Stimulated activated CD8-positive, alpha-beta memory T cell treated with anti-CD3 and anti-CD28 coated beads, Interleukin-12 subunit alpha, Interleukin-12 subunit beta, amount 100 ng/mL, for 4 hours (primary cell): Measurements from ENCODE around the gene SSH2.

Experiments used
- DNase-seq: peaks from one replicate; pipeline ENCODE4 v3.0.0-alpha.2; 2020; ENCODE audit warnings: low read depth

SSH2 gene

DNA sequence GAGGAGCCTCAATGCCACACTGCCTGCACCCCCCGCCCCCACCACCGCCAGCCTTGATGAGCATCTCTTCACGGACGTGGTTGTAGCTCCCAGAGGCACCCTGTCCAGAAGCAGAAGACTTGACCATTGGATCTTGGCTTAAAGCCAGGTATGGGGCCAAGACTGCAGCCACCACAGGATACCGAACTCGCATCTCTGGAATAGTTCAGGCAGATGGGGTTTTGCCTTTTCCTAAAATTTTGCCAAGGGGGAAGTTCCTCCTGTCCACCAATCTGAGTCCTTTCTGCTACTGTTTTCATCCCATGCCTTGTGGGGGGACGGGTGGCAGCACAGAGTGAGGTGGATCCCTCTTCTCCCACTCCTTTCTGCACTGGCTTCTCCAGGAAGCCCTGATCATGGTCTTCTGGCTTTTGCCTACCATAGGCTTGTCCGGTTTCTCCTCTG, 308.3 kb downstream of the SSH2 start:
- DNase-seq, result no peak

DNA sequence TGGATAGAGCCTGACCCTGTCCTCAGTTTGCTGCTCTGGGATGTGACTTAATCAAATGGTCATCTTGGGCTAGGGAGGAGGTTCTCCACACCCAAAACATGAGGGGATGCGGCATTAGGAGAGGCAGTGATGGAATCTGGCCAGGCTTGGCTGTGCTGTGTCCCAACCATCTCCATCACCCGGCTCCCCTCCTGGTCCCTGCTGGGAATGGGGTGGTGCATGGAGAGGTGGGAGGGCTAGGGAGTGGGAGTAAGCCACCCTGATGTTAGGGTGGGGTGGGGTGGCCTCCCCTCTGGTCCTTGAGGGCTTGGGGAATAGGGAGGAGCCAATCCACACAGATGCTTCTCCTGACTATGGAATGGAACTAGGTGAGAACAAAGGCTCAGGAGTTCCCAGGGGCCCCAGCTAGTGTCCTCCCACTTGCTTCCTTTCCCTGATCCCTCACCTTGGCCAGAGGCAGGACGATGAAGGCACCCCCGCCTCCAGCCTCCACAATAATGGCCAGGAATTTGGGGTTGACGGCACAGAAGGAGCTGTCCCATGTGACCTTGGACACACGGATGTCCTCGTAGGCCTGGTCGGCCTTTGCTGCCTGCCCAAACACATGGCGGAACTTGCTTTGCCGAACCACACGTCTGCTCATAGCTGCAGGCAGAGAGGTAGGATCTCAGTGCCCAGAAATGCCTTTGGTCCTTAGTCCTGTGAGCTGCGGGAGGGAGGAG, 309.1 kb downstream of the SSH2 start:
- DNase-seq, result no peak

DNA sequence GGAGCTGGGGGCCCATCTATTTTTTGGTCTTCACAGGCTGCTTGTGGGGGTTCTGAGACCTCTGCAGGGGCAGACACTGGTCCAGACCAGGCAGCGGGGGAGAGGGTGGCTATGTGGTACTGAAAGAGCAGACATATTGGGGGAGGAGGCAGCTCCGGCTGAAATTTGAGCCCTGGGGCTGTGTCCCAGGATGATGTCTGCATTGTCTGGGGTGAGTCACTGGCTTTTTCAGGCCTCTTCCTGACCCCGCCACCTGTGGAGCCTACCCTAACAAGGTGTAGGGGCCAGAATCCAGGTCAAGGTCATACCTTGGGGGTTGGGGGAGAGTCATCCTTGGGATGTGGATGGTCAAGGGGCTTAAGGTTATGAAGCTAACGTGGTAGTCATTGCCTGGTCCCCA, 309.8 kb downstream of the SSH2 start:
- no peak for DNase-seq

DNA sequence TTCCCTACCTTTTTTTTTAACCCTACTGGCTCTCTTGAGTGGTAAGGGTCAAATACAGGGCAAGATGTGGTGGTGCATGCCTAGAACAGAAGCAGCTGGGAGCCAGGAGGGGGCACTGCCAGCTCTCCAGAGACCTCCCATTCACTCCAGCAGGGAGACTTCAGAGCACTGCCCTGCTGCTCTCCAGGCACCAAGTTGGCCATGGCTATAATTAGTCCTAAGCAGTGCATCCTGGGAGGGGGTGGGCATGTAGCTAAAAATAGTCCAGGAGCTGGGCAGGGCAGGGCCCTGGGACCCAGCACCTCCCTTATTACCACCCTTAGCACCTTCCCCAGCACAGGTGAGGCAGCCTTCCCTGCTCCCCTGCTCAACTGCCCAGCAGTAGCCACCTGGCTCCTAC, 310.8 kb downstream of the SSH2 start:
- DNase-seq, result no peak

DNA sequence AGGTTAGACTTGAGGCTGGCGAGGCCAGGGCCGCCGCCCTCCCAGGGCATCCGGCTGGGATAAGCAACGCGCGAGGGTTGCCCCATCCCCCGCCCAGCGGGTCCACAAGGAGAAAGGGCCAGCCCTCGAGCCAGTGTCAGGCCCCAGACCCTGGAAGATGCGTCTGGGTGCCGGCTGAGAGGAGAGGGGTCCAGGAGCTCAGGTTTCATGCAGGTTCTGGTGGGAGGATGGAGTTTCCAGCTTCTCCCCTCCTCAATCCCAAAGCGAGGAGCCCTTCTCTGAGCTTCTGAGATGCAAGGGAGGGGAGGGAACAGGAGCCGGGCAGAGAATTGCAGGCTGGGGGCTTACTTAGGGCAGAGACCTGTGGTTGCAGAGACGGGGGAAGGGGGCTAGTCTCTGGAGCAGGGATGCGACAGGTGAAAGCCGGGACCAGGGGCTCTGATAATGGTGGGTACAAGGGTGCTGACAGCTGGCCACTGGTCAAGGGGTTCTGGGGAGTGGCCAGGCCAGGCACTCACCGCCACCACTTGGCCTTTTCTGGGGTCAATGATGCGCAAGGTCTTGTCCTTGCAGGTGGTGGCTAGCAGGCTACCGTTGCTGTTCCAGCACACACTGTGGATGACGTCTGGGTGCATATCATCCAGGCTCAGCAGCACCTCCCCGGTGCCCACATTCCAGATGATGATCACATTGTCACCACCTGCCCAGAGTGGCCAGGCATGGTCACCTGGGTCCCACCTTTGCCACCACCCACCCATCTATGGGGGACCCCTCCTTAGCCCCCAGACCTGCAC, 311.6 kb downstream of the SSH2 start:
- no peak for DNase-seq

DNA sequence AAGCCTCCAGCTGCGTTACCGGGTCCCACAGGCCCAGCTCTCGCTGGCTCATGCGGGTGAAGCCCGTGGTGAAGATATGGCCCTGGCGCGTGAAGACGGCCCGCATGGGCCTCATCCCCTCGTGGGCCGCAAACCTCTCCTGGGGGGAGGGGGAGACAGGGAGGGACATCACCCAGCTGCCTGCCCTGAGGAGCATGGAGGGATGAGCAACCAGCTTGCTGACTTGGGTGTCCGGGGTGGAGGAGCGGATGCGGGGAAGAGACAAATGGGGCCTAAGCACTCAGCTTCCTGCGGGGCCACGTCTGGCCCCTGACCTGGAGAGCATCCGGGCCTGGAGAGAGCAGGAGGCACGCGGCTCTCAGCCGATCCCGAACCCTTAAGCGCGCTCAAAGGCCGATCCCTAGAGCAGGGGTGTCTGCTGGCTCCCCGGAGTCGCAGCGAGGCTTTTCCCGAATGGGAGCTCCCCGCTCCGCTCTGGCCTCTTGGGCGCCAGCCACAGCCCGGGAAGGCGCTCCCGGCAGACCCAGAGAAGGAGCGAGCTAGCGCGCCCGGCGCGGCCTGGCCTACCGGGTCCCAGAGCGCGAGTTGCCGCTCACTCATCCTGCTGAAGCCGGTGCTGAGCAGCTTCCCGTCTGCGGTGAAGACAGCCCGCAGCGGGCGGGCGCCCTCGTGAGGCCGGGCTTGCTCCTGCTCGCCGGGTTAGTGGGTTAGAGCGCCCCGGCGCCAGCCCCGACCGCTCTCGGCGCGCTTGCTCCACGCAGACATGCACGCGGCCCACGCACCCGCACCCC, 312.4 kb downstream of the SSH2 start:
- peak; percentile 81 for DNase-seq

DNA sequence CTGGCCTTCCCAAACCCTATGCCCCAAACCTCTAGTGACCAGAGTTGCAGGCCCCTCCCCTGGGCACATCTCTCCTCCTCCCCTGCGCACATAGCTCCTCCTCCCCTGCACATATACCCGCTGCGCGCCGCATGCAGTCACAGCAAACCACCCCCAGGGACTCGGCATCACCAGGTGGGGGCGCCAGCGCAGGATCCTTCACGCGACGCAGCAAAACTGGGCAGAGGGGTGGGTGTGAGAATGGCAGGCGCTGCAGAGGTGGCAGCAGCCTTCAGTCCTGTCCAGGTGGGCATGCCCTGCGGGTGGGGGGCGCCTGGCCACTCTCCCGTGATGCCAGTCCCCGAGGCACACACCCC, 312.9 kb downstream of the SSH2 start:
- peak; percentile 78 for DNase-seq

DNA sequence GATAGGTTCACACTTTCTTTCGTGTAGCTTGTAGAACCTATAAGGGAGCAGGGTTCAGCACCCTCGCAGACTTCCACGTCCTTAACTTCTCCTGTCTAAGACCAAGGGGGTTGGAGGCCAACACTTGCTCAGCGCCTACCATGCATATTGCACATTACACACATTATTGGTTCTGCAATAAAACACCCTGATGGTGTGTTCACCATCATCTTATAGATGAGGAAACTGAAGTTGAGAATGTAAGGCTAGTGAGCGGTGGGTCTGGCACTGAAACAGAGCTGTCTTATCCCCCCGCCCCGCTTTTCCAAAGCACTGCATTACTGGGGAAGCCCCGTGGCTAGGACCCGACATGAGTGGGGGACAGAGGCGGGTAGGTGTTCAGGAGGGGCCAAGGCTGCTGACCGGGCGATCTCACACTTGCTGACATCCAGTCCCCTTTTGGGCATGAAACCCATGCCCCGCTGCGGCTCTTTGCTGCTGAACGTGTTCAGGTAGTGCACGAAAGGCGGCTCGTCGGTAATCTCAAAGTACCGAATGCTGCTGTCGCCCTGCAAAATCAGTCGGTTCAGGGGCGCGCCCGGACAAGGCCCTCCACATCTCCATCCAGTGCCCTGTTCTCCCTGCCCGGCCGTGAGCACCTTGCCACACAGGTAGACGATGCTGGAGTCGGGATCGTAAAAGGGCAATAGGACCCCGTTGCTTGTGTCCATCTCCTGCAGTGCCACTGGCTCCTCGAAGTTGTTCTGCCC, 313.6 kb downstream of the SSH2 start:
- no peak for DNase-seq

DNA sequence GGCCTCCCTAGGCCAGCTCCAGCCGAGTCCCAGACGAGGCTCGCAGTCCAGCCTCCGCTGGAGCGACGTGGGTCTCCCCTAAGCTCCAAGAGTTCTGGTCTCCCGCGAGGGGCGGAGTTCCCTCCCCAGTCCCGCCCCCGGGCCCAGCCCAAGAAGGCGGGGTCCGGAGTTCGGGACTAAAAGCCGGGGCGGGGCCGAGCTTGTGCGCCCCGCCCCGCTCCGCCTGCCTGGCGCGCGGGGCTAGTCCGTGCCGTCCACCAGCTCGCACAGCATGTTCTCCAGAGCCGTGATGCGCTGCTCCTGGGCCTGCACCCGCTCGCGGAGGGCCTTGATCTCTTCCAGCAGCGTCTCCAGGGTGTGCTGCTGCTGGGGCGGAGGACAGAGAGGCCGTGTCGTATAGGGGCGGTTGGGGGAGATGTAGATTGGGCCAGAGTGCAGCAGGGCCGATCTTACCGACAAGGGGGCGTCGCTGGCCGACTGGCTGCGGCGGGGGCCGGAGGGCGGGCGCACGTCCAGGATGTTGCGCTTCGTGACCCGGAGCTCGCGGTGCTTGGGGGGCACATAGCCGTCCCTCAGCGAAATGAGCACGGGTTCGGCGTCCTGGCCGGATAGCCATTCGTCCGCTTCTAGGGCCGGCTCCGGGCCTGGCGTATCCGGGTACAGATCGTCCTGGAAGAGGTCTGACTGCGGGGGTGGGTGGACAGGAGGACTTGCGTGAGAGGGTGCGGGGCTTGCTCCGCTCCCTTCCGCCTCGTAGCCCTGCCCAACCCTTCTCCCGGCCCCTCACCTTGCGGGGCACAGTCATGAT, 314.3 kb downstream of the SSH2 start:
- peak; percentile 74 for DNase-seq

DNA sequence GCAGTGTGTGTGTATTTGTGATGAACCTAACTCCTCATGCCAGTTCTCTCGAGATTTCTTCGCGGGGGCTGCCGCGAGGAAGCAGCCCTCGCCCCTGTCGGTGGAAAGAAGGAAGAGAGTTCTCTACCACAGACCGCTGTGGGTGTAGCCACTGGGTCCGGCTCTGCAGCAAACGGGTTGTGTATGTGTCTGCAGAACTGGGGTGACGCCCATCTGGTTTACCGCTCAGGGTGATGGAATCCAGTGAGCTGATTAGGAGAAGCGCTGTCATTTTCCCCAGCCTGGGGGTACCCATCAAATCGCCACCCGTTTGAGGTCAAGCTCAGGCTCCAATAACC, 315.0 kb downstream of the SSH2 start:
- DNase-seq, result peak; percentile 42

DNA sequence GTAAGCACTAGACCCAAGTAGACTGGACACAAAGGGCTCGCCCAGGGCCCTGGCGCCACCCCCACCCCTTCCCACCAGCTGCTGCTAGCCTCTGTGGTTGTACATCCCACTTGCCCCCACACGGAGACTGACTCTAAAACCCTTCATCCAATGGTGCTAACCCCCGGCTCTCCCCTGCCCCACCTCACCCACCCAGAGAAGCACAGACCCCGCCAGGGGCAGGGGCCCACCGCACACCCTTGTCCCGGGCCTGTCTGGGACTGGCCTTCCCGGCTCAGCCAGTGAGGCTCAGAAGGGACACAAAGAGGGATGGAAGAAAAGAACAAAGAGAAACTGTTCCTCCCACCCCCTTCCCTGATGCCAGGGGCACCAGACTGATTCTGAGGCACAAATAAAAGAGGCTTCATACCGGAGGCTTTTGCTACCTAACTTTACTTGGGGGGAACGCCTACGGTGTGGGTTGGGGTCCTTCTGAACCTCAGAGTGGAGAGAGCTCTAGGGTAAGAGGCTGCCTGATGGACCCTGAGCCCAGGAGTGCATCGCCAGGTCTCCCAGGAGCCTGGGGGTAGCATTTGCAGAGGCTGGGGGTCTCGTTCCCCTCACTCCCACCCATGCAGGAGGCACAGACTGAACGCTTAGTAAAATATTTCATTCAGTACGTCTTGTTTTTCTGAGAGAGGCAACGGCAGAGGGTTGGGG, 315.5 kb downstream of the SSH2 start:
- no peak for DNase-seq

DNA sequence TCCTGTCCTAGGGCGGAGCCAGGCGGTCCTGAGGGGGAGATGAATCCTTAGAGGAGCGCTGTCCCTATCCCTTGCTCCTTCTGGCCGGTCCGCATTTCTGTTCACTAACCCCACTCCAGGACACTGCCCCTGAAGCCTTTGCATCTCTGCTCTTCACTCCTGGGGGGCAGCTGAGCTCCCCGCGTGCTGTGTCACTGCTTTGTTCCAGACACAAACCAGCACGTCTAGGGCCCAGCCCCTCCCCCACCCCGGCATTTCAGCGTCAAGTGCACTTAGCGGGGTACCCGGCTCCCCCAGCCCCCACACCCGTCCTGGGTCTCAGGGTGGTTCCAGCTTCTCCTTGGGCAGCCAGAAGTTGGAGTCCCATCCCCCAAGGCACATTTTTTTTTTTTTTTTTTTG, 316.2 kb downstream of the SSH2 start:
- DNase-seq, result no peak

DNA sequence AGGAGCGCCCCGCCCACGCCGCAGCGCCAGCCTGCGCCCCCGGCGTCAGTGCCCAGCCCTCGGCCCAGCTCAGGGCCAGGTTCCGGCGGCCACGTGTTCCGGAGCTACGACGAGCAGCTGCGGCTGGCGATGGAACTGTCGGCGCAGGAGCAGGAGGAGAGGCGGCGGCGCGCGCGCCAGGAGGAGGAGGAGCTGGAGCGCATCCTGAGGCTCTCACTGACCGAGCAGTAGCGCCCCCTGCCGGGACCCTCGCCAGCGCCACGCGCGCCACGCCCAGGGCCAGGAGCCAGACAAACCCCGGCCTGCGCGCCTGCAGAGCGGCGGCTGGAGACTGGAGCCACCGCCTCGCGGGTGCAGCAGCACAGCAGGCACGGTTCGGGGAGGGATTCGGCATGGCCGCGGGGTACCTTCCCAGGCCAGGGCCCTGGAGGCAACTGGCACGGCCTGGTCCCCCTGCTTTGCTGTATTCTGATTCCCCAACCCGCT, 316.6 kb downstream of the SSH2 start:
- DNase-seq, result peak; percentile 84

DNA sequence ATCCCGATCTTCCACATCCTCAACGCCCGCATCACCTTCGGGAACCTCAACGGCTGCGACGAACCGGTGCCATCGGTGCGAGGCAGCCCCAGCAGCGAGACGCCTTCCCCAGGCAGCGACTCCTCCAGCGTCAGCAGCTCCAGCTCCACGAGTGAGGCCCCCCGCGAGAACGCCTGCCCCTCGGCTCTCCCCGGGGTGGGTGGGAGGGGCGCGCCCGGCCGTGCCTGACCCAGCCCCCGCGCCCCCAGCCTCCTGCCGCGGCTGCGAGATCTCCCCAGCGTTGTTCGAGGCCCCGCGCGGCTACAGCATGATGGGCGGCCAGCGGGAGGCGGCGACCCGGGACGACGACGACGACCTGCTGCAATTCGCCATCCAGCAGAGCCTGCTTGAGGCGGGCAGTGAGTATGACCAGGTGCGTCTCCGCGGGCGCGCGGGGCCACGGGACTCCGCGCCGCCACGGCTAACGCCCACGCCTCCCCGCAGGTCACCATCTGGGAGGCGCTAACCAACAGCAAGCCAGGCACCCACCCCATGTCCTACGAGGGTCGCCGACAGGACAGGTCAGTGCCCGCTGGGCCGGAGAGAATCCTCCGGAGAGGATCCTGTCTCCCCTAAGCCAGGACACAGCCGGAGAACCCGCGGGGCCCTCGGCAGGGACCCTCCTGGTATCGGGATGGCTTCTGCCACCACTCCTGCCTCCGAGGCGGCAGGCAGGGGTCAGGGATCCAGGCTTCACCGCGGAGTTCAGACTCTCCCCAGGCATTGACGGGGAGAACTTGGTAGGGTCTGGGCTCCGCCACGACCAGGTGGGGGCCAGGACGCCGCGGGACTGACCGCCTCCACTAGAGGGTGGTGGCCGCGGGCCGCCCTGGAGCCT, 317.4 kb downstream of the SSH2 start:
- no peak for DNase-seq

DNA sequence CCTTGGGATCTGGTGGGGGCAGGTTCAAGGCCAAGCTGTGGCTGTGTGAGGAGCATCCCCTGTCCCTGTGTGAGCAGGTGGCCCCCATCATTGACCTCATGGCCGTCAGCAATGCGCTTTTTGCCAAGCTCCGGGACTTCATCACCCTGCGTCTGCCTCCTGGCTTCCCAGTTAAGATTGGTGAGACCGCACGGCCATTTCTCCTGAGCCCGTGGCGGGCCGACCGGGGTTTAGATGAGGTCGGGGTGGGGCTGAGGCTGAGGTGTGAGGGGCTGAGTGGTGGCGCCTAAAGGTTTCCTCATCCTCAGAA, 318.0 kb downstream of the SSH2 start:
- DNase-seq, result no peak

DNA sequence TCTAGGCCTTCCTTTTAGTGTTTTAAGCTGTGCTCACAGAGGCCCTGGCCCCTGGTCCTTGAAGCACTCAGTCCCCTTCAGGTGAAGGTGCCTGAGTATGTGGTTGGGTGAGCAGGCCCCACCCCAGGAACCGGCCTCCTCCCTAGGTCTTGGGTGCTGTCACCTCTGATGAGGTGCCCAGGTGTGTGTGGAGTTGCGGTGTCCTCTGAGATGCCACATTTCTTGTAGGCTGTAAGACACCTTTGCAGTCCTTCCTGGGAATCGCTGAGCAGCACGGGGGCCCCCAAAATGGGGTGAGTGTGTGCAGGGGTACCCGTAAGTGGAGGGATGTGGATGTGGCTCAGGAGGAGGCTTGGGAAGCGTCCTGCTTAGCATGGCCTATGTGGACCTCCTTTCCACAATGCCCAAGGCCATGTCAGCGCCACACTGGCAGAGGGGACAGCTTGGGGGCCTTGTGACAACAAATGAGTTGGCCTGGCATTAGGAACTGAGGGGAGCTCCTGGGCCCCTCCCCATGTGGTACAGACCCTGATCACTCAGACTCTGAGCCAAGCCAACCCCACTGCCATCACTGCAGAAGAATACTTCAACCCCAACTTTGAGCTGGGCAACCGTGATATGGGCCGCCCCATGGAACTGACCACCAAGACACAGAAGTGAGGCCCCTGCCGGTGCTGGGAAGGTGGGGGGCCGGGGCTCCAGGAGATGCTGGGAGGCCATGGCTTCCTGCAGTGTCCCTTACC, 318.5 kb downstream of the SSH2 start:
- no peak for DNase-seq

DNA sequence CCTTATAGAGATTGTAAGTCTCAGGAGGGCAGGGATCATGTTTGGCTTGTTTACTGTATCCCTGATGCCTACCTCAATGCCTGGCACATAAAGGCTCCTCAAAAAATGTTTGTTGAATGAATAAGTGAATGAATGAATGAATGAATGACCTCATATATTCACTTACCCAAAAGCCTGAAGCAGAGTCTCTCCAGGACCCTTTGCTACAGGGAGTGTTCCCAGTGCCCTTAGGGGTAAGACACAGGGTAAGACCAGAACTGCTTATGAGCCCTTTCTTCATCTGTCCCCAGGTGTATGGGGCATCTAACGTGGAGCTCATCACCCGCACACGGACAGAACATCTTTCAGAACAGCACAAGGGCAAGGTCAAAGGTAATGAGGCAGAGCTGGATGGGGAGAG, 319.6 kb downstream of the SSH2 start:
- DNase-seq, result no peak

DNA sequence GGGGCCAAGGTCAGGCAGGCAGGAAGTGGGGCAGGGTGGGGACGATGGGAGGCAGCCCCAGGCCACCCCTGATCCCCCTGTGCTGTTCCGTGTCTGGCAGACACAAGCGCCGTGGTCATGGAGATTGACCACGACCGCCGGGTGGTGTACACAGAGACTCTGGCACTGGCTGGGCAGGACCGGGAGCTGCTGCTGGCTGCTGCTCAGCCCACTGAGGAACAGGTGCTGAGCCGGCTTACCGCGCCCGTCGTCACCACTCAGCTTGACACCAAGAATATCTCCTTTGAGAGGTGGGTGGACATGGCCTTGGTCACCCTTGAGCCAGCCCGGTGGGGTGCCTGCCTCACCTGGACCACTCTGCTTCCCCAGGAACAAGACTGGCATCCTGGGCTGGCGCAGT, 321.0 kb downstream of the SSH2 start:
- no peak for DNase-seq

DNA sequence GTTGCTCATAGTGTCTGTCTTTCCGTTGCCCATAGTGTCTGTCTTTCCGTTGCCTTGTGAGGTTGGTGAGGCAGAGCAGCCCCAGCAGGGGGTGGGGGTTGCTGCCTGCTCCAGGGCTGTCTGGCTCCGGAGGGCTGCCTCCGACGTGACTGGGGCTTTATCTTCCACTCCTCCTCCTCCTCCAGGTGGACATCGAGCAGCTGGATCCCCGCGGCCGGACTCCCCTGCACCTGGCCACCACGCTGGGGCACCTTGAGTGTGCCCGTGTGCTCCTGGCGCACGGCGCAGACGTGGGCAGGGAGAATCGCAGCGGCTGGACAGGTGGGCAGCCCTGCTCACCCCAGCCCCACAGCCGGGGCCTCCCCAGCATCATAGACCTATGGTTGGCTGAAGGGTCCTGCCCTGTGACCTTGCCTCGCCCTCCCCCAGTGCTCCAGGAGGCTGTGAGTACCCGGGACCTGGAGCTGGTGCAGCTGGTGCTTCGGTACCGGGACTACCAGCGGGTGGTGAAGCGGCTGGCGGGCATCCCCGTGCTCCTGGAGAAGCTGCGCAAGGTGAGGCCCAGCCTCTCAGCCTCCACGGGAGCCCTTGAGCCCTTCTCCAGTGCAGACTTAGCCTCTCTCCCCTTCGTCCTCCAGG, 322.4 kb downstream of the SSH2 start:
- DNase-seq, result no peak
